ENCODE results near the gene METTL3.

The METTL3 gene

DNA sequence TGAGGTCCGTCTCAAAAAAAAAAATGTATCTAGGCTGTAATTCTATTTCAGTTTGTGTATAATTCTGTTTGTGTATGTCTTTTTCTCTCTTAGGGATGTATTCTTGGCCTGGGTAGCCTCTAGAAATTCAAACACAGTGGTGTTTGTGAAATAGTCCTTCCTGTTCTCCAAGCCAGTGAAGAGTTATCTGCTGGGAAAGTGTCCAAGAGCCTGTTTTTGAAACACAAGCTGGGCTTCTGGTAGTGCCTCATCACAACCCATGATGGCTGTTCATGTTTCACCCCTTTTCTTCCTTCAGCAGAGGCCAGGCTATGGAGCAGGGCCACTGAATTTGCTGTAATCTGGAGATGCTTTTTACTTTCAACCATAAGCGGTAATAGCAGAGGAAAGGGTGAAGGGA, 14.7 kb downstream of the METTL3 start:
- intact Hi-C loops (cut with DNase I), result no loop called here
- DNase-seq, result no peak

- DNase-seq, result no peak
- intact Hi-C loops (cut with DNase I), result no loop called here
Observed at GRCh38 chr14:21494902-21495762, 16.0 kb downstream of the METTL3 start.

DNA sequence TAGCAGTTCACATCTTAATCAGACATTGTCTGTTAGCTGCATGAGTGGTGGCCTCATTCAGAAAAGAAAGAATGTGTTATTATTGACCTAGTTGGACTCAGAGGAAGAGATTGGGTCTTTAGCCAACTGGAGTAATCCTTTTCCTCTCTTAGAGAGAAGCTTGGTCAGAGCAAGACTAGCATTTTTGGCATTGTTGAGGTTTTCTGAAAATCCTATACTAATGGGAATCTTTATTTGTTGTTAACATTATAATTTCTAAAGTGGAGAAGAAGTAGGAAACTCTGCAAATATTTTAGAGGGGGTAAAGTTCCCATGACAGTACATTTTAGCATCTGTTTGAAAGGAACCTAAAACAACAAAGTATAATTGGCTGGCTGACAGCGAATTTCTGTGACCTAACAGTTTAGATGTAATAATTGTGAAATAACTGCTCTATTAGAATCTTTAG, 24.5 kb downstream of the METTL3 start:
- intact Hi-C loops (cut with DNase I), result no loop called here
- DNase-seq, result no peak

DNA sequence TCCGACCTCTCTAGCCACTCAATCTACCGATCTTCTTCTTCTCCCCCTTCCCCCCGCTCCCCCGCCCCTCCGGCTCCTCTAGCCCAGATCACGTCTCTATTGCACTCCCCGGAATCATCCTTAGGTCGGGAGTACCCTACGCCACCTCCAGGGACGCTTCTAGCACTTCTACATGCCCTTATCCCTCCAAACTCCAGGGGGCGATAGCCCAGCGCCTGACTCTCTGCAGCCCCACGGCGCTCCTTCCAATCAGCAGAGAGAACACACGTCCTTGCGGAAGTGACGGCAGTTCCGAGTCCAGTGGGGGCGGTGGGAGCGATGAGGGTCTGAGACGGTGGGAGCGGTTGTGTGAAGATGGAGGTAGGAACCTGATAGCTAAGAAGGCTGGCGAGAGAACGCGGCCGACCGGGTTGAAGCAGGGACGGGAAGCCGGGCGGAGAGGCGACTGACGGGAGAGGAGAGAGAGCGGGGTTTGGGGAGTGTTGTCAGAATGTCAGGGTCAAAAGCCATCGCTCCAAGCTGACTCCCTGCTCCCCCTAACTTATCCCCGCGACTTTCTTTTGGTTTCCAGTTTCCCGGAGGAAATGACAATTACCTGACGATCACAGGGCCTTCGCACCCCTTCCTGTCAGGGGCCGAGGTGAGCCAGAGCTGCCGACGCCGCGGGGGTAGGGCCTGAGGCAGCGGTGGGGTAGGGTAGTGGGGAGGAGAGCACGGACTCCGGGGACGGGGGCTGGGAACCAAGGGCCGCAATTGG, 34.0 kb downstream of the METTL3 start, which contains the start of the genes RAB2B and TOX4:
TSS of gene RAB2B (minus strand) at position 35 of the 757 bp plus-strand sequence. CDS start 87 bp downstream, outside the sequence.
TSS of gene TOX4 (plus strand) at position 271 of the 757 bp plus-strand sequence. CDS start at position 355, 84 bp downstream.
- DNase-seq, result peak; percentile 95 to 100 (median 98)
- intact Hi-C loops (cut with DNase I), result loop anchor here (1.0 to 2.0 kb wide), 3 partner anchors 21 to 40 kb away; partner anchors contain the start of genes CHD8 and METTL3

- DNase-seq, result peak in 1 of 10 donors; percentile 75
Observed at GRCh38 chr14:21476523-21476924, 34.6 kb downstream of the METTL3 start.

GRCh38 chr14:21475767-21476522, 35.2 kb downstream of the METTL3 start:
- intact Hi-C loops (cut with DNase I), result loop anchor here (2.0 kb wide), 1 partner anchor 39 kb away; no protein-coding TSS in a partner anchor
- DNase-seq, result no peak

More at GRCh38 chr14:21476523-21476924, 34.6 kb downstream of the METTL3 start:
- intact Hi-C loops (cut with DNase I), result loop anchor here (2.0 kb wide), 1 partner anchor 40 kb away; no protein-coding TSS in a partner anchor

- intact Hi-C loops (cut with DNase I), result no loop called here
- DNase-seq, result no peak
Observed at GRCh38 chr14:21467616-21468015, 43.5 kb downstream of the METTL3 start.

GRCh38 chr14:21455912-21456667, 55.0 kb downstream of the METTL3 start, which contains the start of gene CHD8:
CHD8 (minus strand) TSS chr14:21456123; CDS start chr14:21431643, 24,480 bp downstream.
- intact Hi-C loops (cut with DNase I), result loop anchor here (1.0 to 10.0 kb wide), 4 partner anchors 19 to 191 kb away; partner anchors contain the start of genes HNRNPC, METTL3 and TOX4
- DNase-seq, result peak; percentile 99 to 100 (median 100)

DNA sequence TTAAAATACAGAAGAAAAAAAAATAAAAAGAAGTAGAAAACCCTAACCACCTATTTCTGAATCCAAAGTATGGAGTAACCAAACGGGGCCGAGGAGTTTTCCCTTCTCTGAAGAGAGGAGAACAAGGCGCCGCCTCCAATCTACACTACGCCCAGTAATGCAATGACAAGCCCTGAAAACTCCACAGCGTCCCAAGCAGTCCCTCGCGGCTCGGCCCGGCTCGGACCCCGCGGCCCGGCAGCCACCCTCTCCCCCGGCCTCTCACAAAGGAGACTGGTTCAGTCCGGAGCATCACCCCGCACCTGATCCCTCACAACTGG, 55.6 kb downstream of the METTL3 start:
- intact Hi-C loops (cut with DNase I), result loop anchor here (10.0 kb wide), 1 partner anchor 191 kb away; the partner anchor contains the start of gene HNRNPC
- no peak for DNase-seq

- intact Hi-C loops (cut with DNase I), result loop anchor here (10.0 kb wide), 1 partner anchor 190 kb away; the partner anchor contains the start of gene HNRNPC
- no peak for DNase-seq
Observed at GRCh38 chr14:21454843-21455544, 56.1 kb downstream of the METTL3 start.

- intact Hi-C loops (cut with DNase I), result loop anchor here (10.0 kb wide), 1 partner anchor 185 kb away; the partner anchor contains the start of gene HNRNPC
- no peak for DNase-seq
Observed at GRCh38 chr14:21449899-21450216, 61.3 kb downstream of the METTL3 start.
